WTC11 (cell line): ENCODE measurements around the gene ZNF628. TPM values are rescaled to one million over a fixed set of nuclear protein-coding genes. Genes with fewer than 3 reads are reported as not detected.

Experiments used
- ATAC-seq: fragments of 200-7000 bp; cut with Tn5 transposase; 2 replicates; pipeline ENCODE4 v1.10.0; 2021; ENCODE audit warnings: mild to moderate bottlenecking, moderate library complexity
- CTCF ChIA-PET: fragments of 300-600 bp; sonication (Branson Sonifier 250); formaldehyde crosslinking; loops from one replicate; lab custom pipeline; 2021; ENCODE audit warnings: antibody characterized with exemption; lab: Charles Lee
- POLR2A ChIA-PET: fragments of 350-600 bp; sonication (Branson Sonifier 250); formaldehyde crosslinking; loops from one replicate; lab custom pipeline; 2021; ENCODE audit warnings: antibody characterized with exemption; lab: Charles Lee
- DNase-seq: peaks from one replicate; pipeline ENCODE4 v3.0.0; 2021; ENCODE audit warnings: low spot score
- H3K27ac Mint-ChIP-seq: 2 replicates; pipeline ENCODE4 v1.8.0; 2021; ENCODE audit warnings: mixed read lengths
- H3K27me3 Mint-ChIP-seq: 2 replicates; pipeline ENCODE4 v1.8.0; 2021; ENCODE audit warnings: low read depth, mild to moderate bottlenecking, moderate library complexity, mixed read lengths
- H3K36me3 Mint-ChIP-seq: 2 replicates; pipeline ENCODE4 v1.8.0; 2021; ENCODE audit warnings: mixed read lengths
- H3K4me1 Mint-ChIP-seq: 2 replicates; pipeline ENCODE4 v1.8.0; 2022; ENCODE audit warnings: mixed read lengths
- H3K4me3 Mint-ChIP-seq: 2 replicates; pipeline ENCODE4 v1.8.0; 2021; ENCODE audit warnings: mild to moderate bottlenecking, moderate library complexity, mixed read lengths
- H3K9me3 Mint-ChIP-seq: 2 replicates; pipeline ENCODE4 v1.8.0; 2021; ENCODE audit warnings: mixed read lengths
- AR ChIP-seq: fragments of 250-450 bp; sonication (Bioruptor Pico); IDR thresholded peaks from 2 replicates; pipeline ENCODE4 v1.9.0; 2021; ENCODE audit warnings: mild to moderate bottlenecking
- ATF1 ChIP-seq: sonication (generic); formaldehyde crosslinking; IDR thresholded peaks from 2 replicates; pipeline ENCODE4 v1.8.1; 2023; ENCODE audit warnings: mild to moderate bottlenecking, moderate library complexity, missing genetic modification reagents
- CREB1 ChIP-seq: sonication (generic); formaldehyde crosslinking; IDR thresholded peaks from 2 replicates; pipeline ENCODE4 v1.8.0; 2023; ENCODE audit warnings: mild to moderate bottlenecking, missing genetic modification reagents
- E2F5 ChIP-seq: sonication (generic); formaldehyde crosslinking; IDR thresholded peaks from 2 replicates; pipeline ENCODE4 v1.8.1; 2022; ENCODE audit warnings: mild to moderate bottlenecking, moderate library complexity, missing genetic modification reagents
- GABPB1 ChIP-seq: sonication (generic); formaldehyde crosslinking; IDR thresholded peaks from 2 replicates; pipeline ENCODE4 v1.8.1; 2023; ENCODE audit warnings: mild to moderate bottlenecking, missing genetic modification reagents
- HMGA2 ChIP-seq: fragments of 250-450 bp; sonication (Bioruptor Pico); IDR thresholded peaks from 2 replicates; pipeline ENCODE4 v1.4.0; 2021; ENCODE audit warnings: mild to moderate bottlenecking, moderate library complexity
- JAZF1 ChIP-seq: fragments of 250-450 bp; sonication (Bioruptor Pico); IDR thresholded peaks from 2 replicates; pipeline ENCODE4 v1.9.0; 2021; ENCODE audit warnings: moderate library complexity, mild to moderate bottlenecking, inconsistent platforms
- MYBL2 ChIP-seq: sonication (generic); formaldehyde crosslinking; IDR thresholded peaks from 2 replicates; pipeline ENCODE4 v1.8.1; 2023; ENCODE audit warnings: mild to moderate bottlenecking, moderate library complexity, missing genetic modification reagents
- NFYB ChIP-seq: sonication (generic); formaldehyde crosslinking; conservative IDR thresholded peaks from 2 replicates; pipeline ENCODE4 v1.8.0; 2022; ENCODE audit warnings: low read depth, missing genetic modification reagents
- NR1H2 ChIP-seq: sonication (generic); formaldehyde crosslinking; IDR thresholded peaks from 2 replicates; pipeline ENCODE4 v1.9.0; 2021; ENCODE audit warnings: mild to moderate bottlenecking, moderate library complexity, missing genetic modification reagents
- SOX15 ChIP-seq: fragments of 250-450 bp; sonication (Bioruptor Pico); IDR thresholded peaks from 2 replicates; pipeline ENCODE4 v1.9.0; 2021; ENCODE audit warnings: mild to moderate bottlenecking
- TCF7 ChIP-seq: sonication (generic); formaldehyde crosslinking; IDR thresholded peaks from 2 replicates; pipeline ENCODE4 v1.8.0; 2022; ENCODE audit warnings: mild to moderate bottlenecking, low read depth, missing genetic modification reagents, moderate library complexity
- TEAD4 ChIP-seq: sonication (generic); formaldehyde crosslinking; IDR thresholded peaks from 2 replicates; pipeline ENCODE4 v1.8.0; 2022; ENCODE audit warnings: mild to moderate bottlenecking, missing genetic modification reagents
- ZNF416 ChIP-seq: fragments of 250-450 bp; sonication (Bioruptor Pico); IDR thresholded peaks from 2 replicates; pipeline ENCODE4 v1.9.0; 2021; ENCODE audit warnings: mild to moderate bottlenecking, inconsistent platforms
- ZSCAN18 ChIP-seq: fragments of 250-450 bp; sonication (Bioruptor Pico); IDR thresholded peaks from 2 replicates; pipeline ENCODE4 v2.1.2; 2022; ENCODE audit warnings: mild to moderate bottlenecking, moderate library complexity
- total RNA-seq: library from RNA; stranded (reverse); gene quantifications from 3 replicates; pipeline ENCODE4 v1.2.3, GENCODE V29; 2021
- TF ChIP-seq, protein P1 (sequence below): sonication (generic); formaldehyde crosslinking; IDR thresholded peaks from 2 replicates; pipeline ENCODE4 v1.8.1; 2023; ENCODE audit warnings: mild to moderate bottlenecking, moderate library complexity, missing genetic modification reagents
- TF ChIP-seq, protein P2 (sequence below): sonication (generic); formaldehyde crosslinking; IDR thresholded peaks from 2 replicates; pipeline ENCODE4 v1.8.0; 2023; ENCODE audit warnings: missing genetic modification reagents
- TF ChIP-seq, protein P3 (sequence below): sonication (generic); formaldehyde crosslinking; IDR thresholded peaks from 2 replicates; pipeline ENCODE4 v1.8.0; 2022; ENCODE audit warnings: mild to moderate bottlenecking, missing genetic modification reagents
- TF ChIP-seq, protein P4 (sequence below): sonication (generic); formaldehyde crosslinking; IDR thresholded peaks from 2 replicates; pipeline ENCODE4 v1.8.1; 2022; ENCODE audit warnings: low read depth, mild to moderate bottlenecking, moderate library complexity, missing genetic modification reagents, borderline replicate concordance
- TF ChIP-seq, protein P5 (sequence below): fragments of 250-450 bp; sonication (Bioruptor Pico); IDR thresholded peaks from 2 replicates; pipeline ENCODE4 v1.8.0; 2021; ENCODE audit warnings: mild to moderate bottlenecking
- TF ChIP-seq, protein P6 (sequence below): sonication (generic); formaldehyde crosslinking; IDR thresholded peaks from 2 replicates; pipeline ENCODE4 v1.8.0; 2022; ENCODE audit warnings: mild to moderate bottlenecking, missing genetic modification reagents

ZNF628 gene
- total RNA-seq, 1 experiment from 2014 or later: 23.6 TPM

DNA sequence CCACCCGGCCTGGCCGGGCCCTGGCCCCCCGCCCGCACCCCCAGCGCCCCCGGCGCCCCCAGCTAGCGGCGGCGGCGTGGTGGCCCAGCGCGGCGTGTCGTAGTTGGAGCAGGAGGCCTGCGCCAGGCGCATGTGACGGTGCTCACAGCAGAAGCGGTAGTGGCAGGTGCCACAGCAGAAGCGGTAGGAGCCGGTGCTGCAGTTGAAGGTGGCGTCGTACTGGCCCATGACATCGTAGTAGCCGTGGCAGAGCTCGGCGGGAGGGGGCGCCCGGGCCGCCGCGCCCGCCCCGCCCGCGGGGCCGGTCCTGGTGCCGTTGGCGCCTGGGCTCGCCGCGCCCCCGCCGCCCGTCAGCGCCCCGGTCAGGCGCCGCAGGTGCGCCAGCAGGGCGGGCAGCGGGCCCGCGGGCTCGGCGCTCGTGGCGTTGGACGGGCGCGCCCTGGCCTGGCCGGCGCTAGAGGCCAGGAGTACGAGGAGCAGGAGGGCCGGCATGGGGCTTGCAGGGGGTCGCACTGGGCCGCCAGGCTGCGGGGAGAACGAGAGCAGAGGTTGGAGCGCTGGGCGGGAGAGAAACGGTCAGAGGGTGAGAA is 34.0 kb upstream of the ZNF628 start:
- CTCF ChIA-PET: interaction anchor here (0.6 to 1.4 kb wide), 7 partner anchors 19 to 282 kb away, joined by 3 to 4 read pairs (median 3); partner anchors contain the start of gene ISOC2
- POLR2A ChIA-PET: no interaction called here
- Mint-ChIP-seq H3K4me3 (peak overlapping the region; percentile 68), H3K36me3 (no peaks in the 10 kb centered on the region), H3K27ac (no peak overlapping the region), H3K4me1 (peaks cover 23% of the 10 kb centered on the region), H3K9me3 (no peaks in the 10 kb centered on the region), H3K27me3 (peaks cover 2% of the 10 kb centered on the region)
- TF ChIP-seq TEAD4 (CRISPR knock-in tag) (no peak), CREB1 (no peak), ZSCAN18 (CRISPR knock-in tag) (no peak), SOX15 (CRISPR knock-in tag) (no peak), GABPB1 (CRISPR knock-in tag) (no peak)
- TF ChIP-seq, protein P1, sequence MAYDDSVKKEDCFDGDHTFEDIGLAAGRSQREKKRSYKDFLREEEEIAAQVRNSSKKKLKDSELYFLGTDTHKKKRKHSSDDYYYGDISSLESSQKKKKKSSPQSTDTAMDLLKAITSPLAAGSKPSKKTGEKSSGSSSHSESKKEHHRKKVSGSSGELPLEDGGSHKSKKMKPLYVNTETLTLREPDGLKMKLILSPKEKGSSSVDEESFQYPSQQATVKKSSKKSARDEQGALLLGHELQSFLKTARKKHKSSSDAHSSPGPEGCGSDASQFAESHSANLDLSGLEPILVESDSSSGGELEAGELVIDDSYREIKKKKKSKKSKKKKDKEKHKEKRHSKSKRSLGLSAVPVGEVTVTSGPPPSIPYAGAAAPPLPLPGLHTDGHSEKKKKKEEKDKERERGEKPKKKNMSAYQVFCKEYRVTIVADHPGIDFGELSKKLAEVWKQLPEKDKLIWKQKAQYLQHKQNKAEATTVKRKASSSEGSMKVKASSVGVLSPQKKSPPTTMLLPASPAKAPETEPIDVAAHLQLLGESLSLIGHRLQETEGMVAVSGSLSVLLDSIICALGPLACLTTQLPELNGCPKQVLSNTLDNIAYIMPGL (CRISPR knock-in tag): no peak
- ATAC-seq (peak; percentile 18), DNase-seq (peak; percentile 54)

DNA sequence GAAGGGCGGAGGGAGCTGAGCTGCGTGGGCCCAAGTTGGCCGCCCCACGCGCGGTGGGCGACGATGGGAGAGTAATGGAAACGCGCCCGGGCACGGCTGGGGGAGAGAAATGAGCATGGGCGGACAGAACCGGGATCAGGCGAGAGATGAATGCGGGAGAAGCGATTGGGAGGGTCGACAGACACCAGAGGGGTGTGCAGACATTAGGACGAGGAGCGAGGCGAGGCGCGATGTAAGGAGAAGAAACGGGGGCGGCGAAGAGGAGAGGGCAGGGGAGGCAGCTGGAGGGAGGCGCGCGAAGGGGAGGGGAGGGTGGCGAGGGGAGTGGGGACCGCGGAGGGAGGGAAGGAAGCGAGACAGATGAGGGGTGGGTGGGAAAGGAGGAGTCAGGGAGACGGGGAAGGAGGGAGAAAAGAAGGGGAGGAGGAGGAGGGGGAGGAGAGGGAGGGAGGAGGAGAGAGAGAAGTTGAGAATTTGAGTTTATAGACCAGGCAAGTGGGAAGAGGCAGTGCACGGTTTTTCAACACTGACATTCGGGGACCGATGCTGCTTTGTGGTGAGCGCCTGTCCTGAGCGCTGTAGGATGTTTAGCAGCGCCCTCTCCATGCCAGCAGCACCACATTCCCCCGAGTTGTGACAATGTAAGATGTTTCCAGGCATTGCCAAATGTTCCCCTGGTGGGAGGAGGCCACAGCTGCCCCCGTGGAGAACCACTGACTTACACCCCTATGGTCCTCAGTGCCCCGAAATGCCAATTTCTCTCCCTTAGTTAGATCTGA is 33.2 kb upstream of the ZNF628 start, which contains the start of gene SHISA7:
TSS of gene SHISA7 (minus strand) at position 256 of the 779 bp plus-strand sequence. CDS start 437 bp downstream, outside the sequence.
- POLR2A ChIA-PET: no interaction called here
- no peaks in the 10 kb centered on the region for H3K36me3 Mint-ChIP-seq
- CTCF ChIA-PET: interaction anchor here (0.6 to 1.5 kb wide), 3 partner anchors 24 to 36 kb away, joined by 4 read pairs; no protein-coding TSS in a partner anchor
- H3K27ac Mint-ChIP-seq: no peak within 1 kb of the TSS
- H3K9me3 Mint-ChIP-seq: no peaks in the 10 kb centered on the region
- peaks cover 23% of the 10 kb centered on the region for H3K4me1 Mint-ChIP-seq
- H3K27me3 Mint-ChIP-seq: no peaks in the 10 kb centered on the region; the same call in 1 of the 2 replicates
- peak within 1 kb of the TSS; percentile 68 for H3K4me3 Mint-ChIP-seq
- no peak for ATAC-seq
- DNase-seq: no peak
- TF ChIP-seq, protein P2, sequence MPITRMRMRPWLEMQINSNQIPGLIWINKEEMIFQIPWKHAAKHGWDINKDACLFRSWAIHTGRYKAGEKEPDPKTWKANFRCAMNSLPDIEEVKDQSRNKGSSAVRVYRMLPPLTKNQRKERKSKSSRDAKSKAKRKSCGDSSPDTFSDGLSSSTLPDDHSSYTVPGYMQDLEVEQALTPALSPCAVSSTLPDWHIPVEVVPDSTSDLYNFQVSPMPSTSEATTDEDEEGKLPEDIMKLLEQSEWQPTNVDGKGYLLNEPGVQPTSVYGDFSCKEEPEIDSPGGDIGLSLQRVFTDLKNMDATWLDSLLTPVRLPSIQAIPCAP (CRISPR knock-in tag): no peak
- TF ChIP-seq ATF1 (CRISPR knock-in tag) (no peak), E2F5 (CRISPR knock-in tag) (no peak), TCF7 (no peak), NFYB (no peak), HMGA2 (CRISPR knock-in tag) (no peak), ZNF416 (CRISPR knock-in tag) (no peak), NR1H2 (CRISPR knock-in tag) (no peak), AR (CRISPR knock-in tag) (no peak), JAZF1 (CRISPR knock-in tag) (no peak), MYBL2 (CRISPR knock-in tag) (no peak)
- TF ChIP-seq, protein P3, sequence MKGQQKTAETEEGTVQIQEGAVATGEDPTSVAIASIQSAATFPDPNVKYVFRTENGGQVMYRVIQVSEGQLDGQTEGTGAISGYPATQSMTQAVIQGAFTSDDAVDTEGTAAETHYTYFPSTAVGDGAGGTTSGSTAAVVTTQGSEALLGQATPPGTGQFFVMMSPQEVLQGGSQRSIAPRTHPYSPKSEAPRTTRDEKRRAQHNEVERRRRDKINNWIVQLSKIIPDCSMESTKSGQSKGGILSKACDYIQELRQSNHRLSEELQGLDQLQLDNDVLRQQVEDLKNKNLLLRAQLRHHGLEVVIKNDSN: no peak
- TF ChIP-seq, protein P4, sequence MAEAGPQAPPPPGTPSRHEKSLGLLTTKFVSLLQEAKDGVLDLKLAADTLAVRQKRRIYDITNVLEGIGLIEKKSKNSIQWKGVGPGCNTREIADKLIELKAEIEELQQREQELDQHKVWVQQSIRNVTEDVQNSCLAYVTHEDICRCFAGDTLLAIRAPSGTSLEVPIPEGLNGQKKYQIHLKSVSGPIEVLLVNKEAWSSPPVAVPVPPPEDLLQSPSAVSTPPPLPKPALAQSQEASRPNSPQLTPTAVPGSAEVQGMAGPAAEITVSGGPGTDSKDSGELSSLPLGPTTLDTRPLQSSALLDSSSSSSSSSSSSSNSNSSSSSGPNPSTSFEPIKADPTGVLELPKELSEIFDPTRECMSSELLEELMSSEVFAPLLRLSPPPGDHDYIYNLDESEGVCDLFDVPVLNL (CRISPR knock-in tag): no peak
- TF ChIP-seq, protein P5, sequence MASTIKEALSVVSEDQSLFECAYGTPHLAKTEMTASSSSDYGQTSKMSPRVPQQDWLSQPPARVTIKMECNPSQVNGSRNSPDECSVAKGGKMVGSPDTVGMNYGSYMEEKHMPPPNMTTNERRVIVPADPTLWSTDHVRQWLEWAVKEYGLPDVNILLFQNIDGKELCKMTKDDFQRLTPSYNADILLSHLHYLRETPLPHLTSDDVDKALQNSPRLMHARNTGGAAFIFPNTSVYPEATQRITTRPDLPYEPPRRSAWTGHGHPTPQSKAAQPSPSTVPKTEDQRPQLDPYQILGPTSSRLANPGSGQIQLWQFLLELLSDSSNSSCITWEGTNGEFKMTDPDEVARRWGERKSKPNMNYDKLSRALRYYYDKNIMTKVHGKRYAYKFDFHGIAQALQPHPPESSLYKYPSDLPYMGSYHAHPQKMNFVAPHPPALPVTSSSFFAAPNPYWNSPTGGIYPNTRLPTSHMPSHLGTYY (CRISPR knock-in tag): no peak
- TF ChIP-seq, protein P6, sequence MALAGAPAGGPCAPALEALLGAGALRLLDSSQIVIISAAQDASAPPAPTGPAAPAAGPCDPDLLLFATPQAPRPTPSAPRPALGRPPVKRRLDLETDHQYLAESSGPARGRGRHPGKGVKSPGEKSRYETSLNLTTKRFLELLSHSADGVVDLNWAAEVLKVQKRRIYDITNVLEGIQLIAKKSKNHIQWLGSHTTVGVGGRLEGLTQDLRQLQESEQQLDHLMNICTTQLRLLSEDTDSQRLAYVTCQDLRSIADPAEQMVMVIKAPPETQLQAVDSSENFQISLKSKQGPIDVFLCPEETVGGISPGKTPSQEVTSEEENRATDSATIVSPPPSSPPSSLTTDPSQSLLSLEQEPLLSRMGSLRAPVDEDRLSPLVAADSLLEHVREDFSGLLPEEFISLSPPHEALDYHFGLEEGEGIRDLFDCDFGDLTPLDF (CRISPR knock-in tag): no peak
